Measurements from ENCODE around the gene LZTS3.
A peak's percentile ranks its signal among the peaks of the same experiment; 100 is the strongest.
"Not testable (repeated sequence)": the region's sequence is repeated elsewhere in the genome, so short reads cannot be mapped to it uniquely, and the experiment has no call there.

LZTS3 gene

GRCh38 chr20:3124773-3125560, 48.4 kb downstream of the LZTS3 start:
- H3K27me3 ChIP-seq (ENCODE audit: control insufficient read depth, insufficient read depth, low read length); H3K4me3 ChIP-seq (ENCODE audit: low read length); H3K9ac ChIP-seq (ENCODE audit: low read depth, low read length); H3K9me3 ChIP-seq (replicated peaks; ENCODE audit: low read length); H3K4me2 ChIP-seq (ENCODE audit: low read length): not testable (repeated sequence)
- Histone ChIP-seq H3K4me1 (ENCODE audit: control insufficient read depth, insufficient read depth, low read length) (peaks cover 20% of the 10 kb centered on the region), H3K36me3 (ENCODE audit: insufficient read depth, low read length) (peaks cover 17% of the 10 kb centered on the region)

- peak overlapping the region; percentile 39 for H3K4me2 ChIP-seq (ENCODE audit: low read length)
- H3K4me3 ChIP-seq (ENCODE audit: low read length) = not testable (repeated sequence)
- peaks cover 17% of the 10 kb centered on the region for H3K36me3 ChIP-seq (ENCODE audit: insufficient read depth, low read length)
Measured at GRCh38 chr20:3124163-3124562, 49.2 kb downstream of the LZTS3 start.

GRCh38 chr20:3123542-3123941, 49.8 kb downstream of the LZTS3 start:
- Histone ChIP-seq H3K4me1 (ENCODE audit: control insufficient read depth, insufficient read depth, low read length) (peaks cover 20% of the 10 kb centered on the region), H3K9ac (ENCODE audit: low read depth, low read length) (peak overlapping the region; percentile 43), H3K27me3 (ENCODE audit: control insufficient read depth, insufficient read depth, low read length) (no peaks in the 10 kb centered on the region), H3K4me3 (ENCODE audit: low read length) (no peak overlapping the region), H3K4me2 (ENCODE audit: low read length) (peak overlapping the region; percentile 39), H3K9me3 (replicated peaks; ENCODE audit: low read length) (no peaks in the 10 kb centered on the region), H3K36me3 (ENCODE audit: insufficient read depth, low read length) (peaks cover 17% of the 10 kb centered on the region)

More at GRCh38 chr20:3124163-3124562, 49.2 kb downstream of the LZTS3 start:
- Histone ChIP-seq H3K4me1 (ENCODE audit: control insufficient read depth, insufficient read depth, low read length) (peaks cover 20% of the 10 kb centered on the region), H3K9ac (ENCODE audit: low read depth, low read length) (peak overlapping the region; percentile 39)
- H3K9me3 ChIP-seq (replicated peaks; ENCODE audit: low read length); H3K27me3 ChIP-seq (ENCODE audit: control insufficient read depth, insufficient read depth, low read length): not testable (repeated sequence)

- Histone ChIP-seq H3K4me3 (ENCODE audit: low read length) (no peak overlapping the region), H3K27me3 (ENCODE audit: control insufficient read depth, insufficient read depth, low read length) (no peaks in the 10 kb centered on the region), H3K36me3 (ENCODE audit: insufficient read depth, low read length) (peaks cover 17% of the 10 kb centered on the region), H3K4me2 (ENCODE audit: low read length) (no peak overlapping the region), H3K9me3 (replicated peaks; ENCODE audit: low read length) (no peaks in the 10 kb centered on the region), H3K9ac (ENCODE audit: low read depth, low read length) (no peak overlapping the region), H3K4me1 (ENCODE audit: control insufficient read depth, insufficient read depth, low read length) (peaks cover 20% of the 10 kb centered on the region)
Measured at GRCh38 chr20:3121955-3122610, 51.3 kb downstream of the LZTS3 start.

- no peaks in the 10 kb centered on the region for H3K9me3 ChIP-seq (replicated peaks; ENCODE audit: low read length)
- no peak overlapping the region for H3K4me2 ChIP-seq (ENCODE audit: low read length)
- no peaks in the 10 kb centered on the region for H3K27me3 ChIP-seq (ENCODE audit: control insufficient read depth, insufficient read depth, low read length)
- peaks cover 20% of the 10 kb centered on the region for H3K4me1 ChIP-seq (ENCODE audit: control insufficient read depth, insufficient read depth, low read length)
- H3K4me3 ChIP-seq (ENCODE audit: low read length) = no peak overlapping the region
- H3K36me3 ChIP-seq (ENCODE audit: insufficient read depth, low read length) = peaks cover 17% of the 10 kb centered on the region
- H3K9ac ChIP-seq (ENCODE audit: low read depth, low read length) = no peak overlapping the region
Measured at GRCh38 chr20:3121271-3121911, 52.0 kb downstream of the LZTS3 start.

GRCh38 chr20:3119044-3119443, 54.3 kb downstream of the LZTS3 start:
- Histone ChIP-seq H3K9ac (ENCODE audit: low read depth, low read length) (no peak overlapping the region), H3K9me3 (replicated peaks; ENCODE audit: low read length) (no peaks in the 10 kb centered on the region), H3K27me3 (ENCODE audit: control insufficient read depth, insufficient read depth, low read length) (no peaks in the 10 kb centered on the region), H3K4me2 (ENCODE audit: low read length) (no peak overlapping the region), H3K4me1 (ENCODE audit: control insufficient read depth, insufficient read depth, low read length) (peaks cover 23% of the 10 kb centered on the region), H3K4me3 (ENCODE audit: low read length) (no peak overlapping the region), H3K36me3 (ENCODE audit: insufficient read depth, low read length) (peaks cover 19% of the 10 kb centered on the region)

GRCh38 chr20:3117839-3118379, 55.4 kb downstream of the LZTS3 start:
- H3K4me3 ChIP-seq (ENCODE audit: low read length) = not testable (repeated sequence)
- H3K9ac ChIP-seq (ENCODE audit: low read depth, low read length) = peak overlapping the region; percentile 21

GRCh38 chr20:3116341-3116740, 57.0 kb downstream of the LZTS3 start:
- Histone ChIP-seq H3K9me3 (replicated peaks; ENCODE audit: low read length) (no peaks in the 10 kb centered on the region), H3K4me3 (ENCODE audit: low read length) (no peak overlapping the region), H3K4me1 (ENCODE audit: control insufficient read depth, insufficient read depth, low read length) (peaks cover 3% of the 10 kb centered on the region), H3K4me2 (ENCODE audit: low read length) (no peak overlapping the region), H3K27me3 (ENCODE audit: control insufficient read depth, insufficient read depth, low read length) (no peaks in the 10 kb centered on the region), H3K9ac (ENCODE audit: low read depth, low read length) (no peak overlapping the region), H3K36me3 (ENCODE audit: insufficient read depth, low read length) (peaks cover 11% of the 10 kb centered on the region)

More at GRCh38 chr20:3117839-3118379, 55.4 kb downstream of the LZTS3 start:
- H3K4me2 ChIP-seq (ENCODE audit: low read length) = peak overlapping the region; percentile 78
- H3K4me1 ChIP-seq (ENCODE audit: control insufficient read depth, insufficient read depth, low read length) = peaks cover 12% of the 10 kb centered on the region
- peaks cover 25% of the 10 kb centered on the region for H3K36me3 ChIP-seq (ENCODE audit: insufficient read depth, low read length)
- H3K27me3 ChIP-seq (ENCODE audit: control insufficient read depth, insufficient read depth, low read length); H3K9me3 ChIP-seq (replicated peaks; ENCODE audit: low read length): not testable (repeated sequence)

- Histone ChIP-seq H3K9me3 (replicated peaks; ENCODE audit: low read length) (no peaks in the 10 kb centered on the region), H3K4me2 (ENCODE audit: low read length) (peak overlapping the region; percentile 10), H3K4me3 (ENCODE audit: low read length) (no peak overlapping the region), H3K4me1 (ENCODE audit: control insufficient read depth, insufficient read depth, low read length) (peaks cover 3% of the 10 kb centered on the region), H3K9ac (ENCODE audit: low read depth, low read length) (no peak overlapping the region), H3K36me3 (ENCODE audit: insufficient read depth, low read length) (peaks cover 9% of the 10 kb centered on the region), H3K27me3 (ENCODE audit: control insufficient read depth, insufficient read depth, low read length) (no peaks in the 10 kb centered on the region)
Measured at GRCh38 chr20:3115190-3116107, 57.9 kb downstream of the LZTS3 start.
